ENCODE results near the gene SV2B. TPM values are rescaled to one million over a fixed set of nuclear protein-coding genes. Genes with fewer than 3 reads are reported as not detected.

SV2B gene
- total RNA-seq, 1 experiment from 2014 or later = not detected

GRCh38 chr15:91227117-91227516 is 127.1 kb downstream of the SV2B start:
- Histone ChIP-seq H4K20me1 (ENCODE audit: insufficient read depth) (no peaks in the 10 kb centered on the region), H3K9me3 (ENCODE audit: insufficient read depth, low read depth) (peaks cover 5% of the 10 kb centered on the region; the same call in 1 of the 2 replicates), H3K27me3 (ENCODE audit: insufficient read depth, low read depth) (peaks cover 85% of the 10 kb centered on the region), H3F3A (ENCODE audit: insufficient read depth, low read depth) (no peaks in the 10 kb centered on the region), H3K79me2 (ENCODE audit: low read depth) (no peaks in the 10 kb centered on the region), H2AFZ (no peak overlapping the region), H3K27ac (no peak overlapping the region), H3K4me2 (no peak overlapping the region), H3K9me2 (ENCODE audit: insufficient read depth) (no peaks in the 10 kb centered on the region), H3K4me1 (replicated peaks; ENCODE audit: insufficient read depth) (no peaks in the 10 kb centered on the region), H3K4me3 (no peak overlapping the region), H3K36me3 (ENCODE audit: low read depth) (no peaks in the 10 kb centered on the region)
- BruUV-seq (replicated peaks) = no TSS peak
- DNase-seq = no peak
- ChIA-PET POLR2A (ENCODE audit: unreplicated experiment) (no interaction called here), CTCF (no interaction called here)
- TF ChIP-seq EZH2 (IDR thresholded peaks at IDR 0.05; ENCODE audit: low read depth) = no peak
- TF ChIP-seq CTCF (conservative IDR thresholded peaks at IDR 0.05) = no peak
- intact Hi-C loops (cut with micrococcal nuclease; ENCODE audit: unreplicated experiment) = no loop called here

DNA sequence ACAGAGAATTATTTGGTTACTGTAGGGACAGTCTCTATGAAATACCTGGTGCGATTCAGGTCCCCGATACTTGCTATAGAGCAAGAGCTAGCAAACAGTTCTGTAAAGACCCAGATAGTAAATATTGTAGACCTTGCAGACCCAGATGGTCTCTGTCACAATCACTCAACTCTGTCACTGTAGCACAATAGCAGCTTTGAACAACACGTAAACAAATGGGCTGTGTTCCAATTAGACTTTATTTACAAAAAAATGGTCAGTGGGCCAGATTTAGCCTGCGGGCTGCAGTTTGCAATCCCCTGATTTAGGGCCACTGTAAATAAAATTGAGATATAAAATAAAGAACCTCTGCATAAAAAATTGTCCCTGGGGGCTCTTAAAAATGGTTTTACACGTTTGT is 127.7 kb downstream of the SV2B start:
- no peak for TF ChIP-seq EZH2 (IDR thresholded peaks at IDR 0.05; ENCODE audit: low read depth)
- no peak for TF ChIP-seq CTCF (conservative IDR thresholded peaks at IDR 0.05)
- Histone ChIP-seq H3K4me3 (no peak overlapping the region), H3K79me2 (ENCODE audit: low read depth) (no peaks in the 10 kb centered on the region), H2AFZ (no peak overlapping the region), H3F3A (ENCODE audit: insufficient read depth, low read depth) (no peaks in the 10 kb centered on the region), H3K4me2 (no peak overlapping the region), H3K4me1 (replicated peaks; ENCODE audit: insufficient read depth) (no peaks in the 10 kb centered on the region), H3K27ac (no peak overlapping the region), H3K36me3 (ENCODE audit: low read depth) (no peaks in the 10 kb centered on the region), H3K9me2 (ENCODE audit: insufficient read depth) (no peaks in the 10 kb centered on the region), H3K9me3 (ENCODE audit: insufficient read depth, low read depth) (peaks cover 5% of the 10 kb centered on the region; the same call in 1 of the 2 replicates), H3K27me3 (ENCODE audit: insufficient read depth, low read depth) (peaks cover 87% of the 10 kb centered on the region), H4K20me1 (ENCODE audit: insufficient read depth) (no peaks in the 10 kb centered on the region)
- no TSS peak for BruUV-seq (replicated peaks)
- POLR2A ChIA-PET (ENCODE audit: unreplicated experiment) = no interaction called here
- DNase-seq = no peak
- intact Hi-C loops (cut with micrococcal nuclease; ENCODE audit: unreplicated experiment) = no loop called here
- CTCF ChIA-PET = no interaction called here

GRCh38 chr15:91228383-91228782 is 128.3 kb downstream of the SV2B start:
- intact Hi-C loops (cut with micrococcal nuclease; ENCODE audit: unreplicated experiment) = no loop called here
- no peak for DNase-seq
- peaks cover 5% of the 10 kb centered on the region; the same call in 1 of the 2 replicates for H3K9me3 ChIP-seq (ENCODE audit: insufficient read depth, low read depth)
- ChIA-PET POLR2A (ENCODE audit: unreplicated experiment) (no interaction called here), CTCF (no interaction called here)
- no peak for TF ChIP-seq EZH2 (IDR thresholded peaks at IDR 0.05; ENCODE audit: low read depth)
- no peak for TF ChIP-seq CTCF (conservative IDR thresholded peaks at IDR 0.05)
- no peak overlapping the region for H3K4me2 ChIP-seq
- H3K4me1 ChIP-seq (replicated peaks; ENCODE audit: insufficient read depth) = no peaks in the 10 kb centered on the region
- H4K20me1 ChIP-seq (ENCODE audit: insufficient read depth) = no peaks in the 10 kb centered on the region
- H3K4me3 ChIP-seq = no peak overlapping the region
- H3F3A ChIP-seq (ENCODE audit: insufficient read depth, low read depth) = no peaks in the 10 kb centered on the region
- no peaks in the 10 kb centered on the region for H3K9me2 ChIP-seq (ENCODE audit: insufficient read depth)
- no peak overlapping the region for H3K27ac ChIP-seq
- H2AFZ ChIP-seq = no peak overlapping the region
- peaks cover 87% of the 10 kb centered on the region for H3K27me3 ChIP-seq (ENCODE audit: insufficient read depth, low read depth)
- H3K36me3 ChIP-seq (ENCODE audit: low read depth) = no peaks in the 10 kb centered on the region
- no TSS peak for BruUV-seq (replicated peaks)
- H3K79me2 ChIP-seq (ENCODE audit: low read depth) = no peaks in the 10 kb centered on the region
